Pancreas (tissue), 10 donors: Measurements from ENCODE around the gene HINT2. TPM values are rescaled to one million over a fixed set of nuclear protein-coding genes. Genes with fewer than 3 reads are reported as not detected.

Experiments used
- ATAC-seq, 4 donors: fragments of 200-7000 bp; cut with Tn5 transposase; one replicate each; pipeline versions ENCODE4 v1.8.0 to v1.9.1; 2020; ENCODE audit warnings: mild to moderate bottlenecking in 4 of 4, moderate library complexity in 4 of 4
- DNase-seq, 6 donors: peaks; one replicate each; pipeline ENCODE4 v3.0.0-alpha.2; 2020
- FAIRE-seq: peaks from 2 replicates; lab custom pipeline; 2012; peaks lifted over from hg19 to GRCh38; lab: Jason Lieb, UNC
- H3K27ac ChIP-seq, 4 donors: fragments of 200-600 bp; sonication (generic); 1 replicate in 3 of 4; 2 replicates in 1 of 4; pipeline versions ENCODE4 v1.5.0 to v1.8.0; 2020
- H3K27me3 ChIP-seq, 4 donors: fragments of 200-600 bp; one replicate each; pipeline ENCODE4 v1.8.0; 2021
- H3K36me3 ChIP-seq, 3 donors: fragments of 200-600 bp; sonication (generic) in 1 of 3; one replicate each; pipeline versions ENCODE4 v1.5.0 to v1.8.0; 2020 to 2021
- H3K4me1 ChIP-seq, 3 donors: fragments of 200-600 bp; one replicate each; pipeline ENCODE4 v1.8.0; 2021
- H3K4me3 ChIP-seq, 4 donors: fragments of 200-600 bp; sonication (generic) in 2 of 4; one replicate each; pipeline versions ENCODE4 v1.5.0 to v1.8.0; 2020 to 2021
- H3K9me3 ChIP-seq, 4 donors: fragments of 200-600 bp; one replicate each; pipeline ENCODE4 v1.8.0; 2021
- WGBS, 2 donors: extraction: QIAGEN DNeasy Blood & Tissue Kit; methylation state at CpG; one replicate each; pipeline ENCODE4 v1.1.7; 2013; 5-methylcytosine and 5-hydroxymethylcytosine counted together
- intact Hi-C, 3 donors: fragments of 100-400 bp; cut with DNase I; formaldehyde crosslinking; loops; one replicate each; pipeline versions ENCODE4 v1.11.1 to v1.14.2; 2022
- polyA plus RNA-seq, 2 donors: library from polyadenylated mRNA; stranded (reverse); fragments of 200-250 nt; gene quantifications; one replicate each; pipeline ENCODE4 v1.2.3, GENCODE V29; 2013
- total RNA-seq, 6 donors: library from RNA; stranded (reverse); fragmentation: NEBNext Ultra II Directional in 4 of 6; extraction: Animal tissue kit (Norgen Biotek cat#: 25700) in 4 of 6; gene quantifications; one replicate each; pipeline versions ENCODE4 v1.2.1 to v1.2.4, GENCODE V29; 2021 to 2023
- TF ChIP-seq, protein P1 (sequence below), 4 donors: fragments of 200-600 bp; sonication (generic) in 3 of 4; IDR thresholded peaks; one replicate each; pipeline versions ENCODE4 v1.5.0 to v1.8.0; 2021; ENCODE audit warnings: antibody characterized with exemption in 4 of 4
- donor health status: healthy with polysubstance abuse.
- donor health status: DM: no; HTN: no; CAD: no; lungs with moderate emphysema.
- donor health status: DM: no; HTN: no; CAD: no.
- donor health status: control.
- donor health status: control.
- donor health status: Bipolar disorder and iron deficiency.
- donor health status: DM: yes; HTN: yes; CAD: no.
- donor health status: DM: no; HTN: no; CAD: no.
- donor health status: DM: no; HTN: no; CAD: no.
- donor health status: DM: yes; HTN: yes; CAD: no.

Gene HINT2
- total RNA-seq = 10 to 100 TPM; 20.6 to 43.7 (median 29.7) TPM
- polyA plus RNA-seq = 10 to 100 TPM; 51.7 to 64.2 TPM

GRCh38 chr9:35814841-35815543, at the start of gene HINT2:
Gene HINT2, minus strand, starts transcription at chr9:35815042. Its CDS starts 63 bp downstream, at chr9:35814979.
- intact Hi-C loops = loop anchor here in 1 of 3 donors (10.0 kb wide), 1 partner anchor 60 kb away; the partner anchor contains the start of gene MSMP
- ATAC-seq (peak; percentile 87 to 94 (median 88)), DNase-seq (peak; percentile 94 to 98 (median 96)), FAIRE-seq (peak; percentile 97)
- TF ChIP-seq, protein P1, sequence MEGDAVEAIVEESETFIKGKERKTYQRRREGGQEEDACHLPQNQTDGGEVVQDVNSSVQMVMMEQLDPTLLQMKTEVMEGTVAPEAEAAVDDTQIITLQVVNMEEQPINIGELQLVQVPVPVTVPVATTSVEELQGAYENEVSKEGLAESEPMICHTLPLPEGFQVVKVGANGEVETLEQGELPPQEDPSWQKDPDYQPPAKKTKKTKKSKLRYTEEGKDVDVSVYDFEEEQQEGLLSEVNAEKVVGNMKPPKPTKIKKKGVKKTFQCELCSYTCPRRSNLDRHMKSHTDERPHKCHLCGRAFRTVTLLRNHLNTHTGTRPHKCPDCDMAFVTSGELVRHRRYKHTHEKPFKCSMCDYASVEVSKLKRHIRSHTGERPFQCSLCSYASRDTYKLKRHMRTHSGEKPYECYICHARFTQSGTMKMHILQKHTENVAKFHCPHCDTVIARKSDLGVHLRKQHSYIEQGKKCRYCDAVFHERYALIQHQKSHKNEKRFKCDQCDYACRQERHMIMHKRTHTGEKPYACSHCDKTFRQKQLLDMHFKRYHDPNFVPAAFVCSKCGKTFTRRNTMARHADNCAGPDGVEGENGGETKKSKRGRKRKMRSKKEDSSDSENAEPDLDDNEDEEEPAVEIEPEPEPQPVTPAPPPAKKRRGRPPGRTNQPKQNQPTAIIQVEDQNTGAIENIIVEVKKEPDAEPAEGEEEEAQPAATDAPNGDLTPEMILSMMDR (IDR thresholded peaks at IDR 0.05) = no peak
- Histone ChIP-seq H3K4me1 (peaks cover 0 to 20% (median 9%) of the 10 kb centered on the region in 3 donors), H3K4me3 (peak within 1 kb of the TSS; percentile 39 to 97 (median 84)), H3K27me3 (no peaks in the 10 kb centered on the region), H3K36me3 (no peaks in the 10 kb centered on the region), H3K9me3 (no peaks in the 10 kb centered on the region), H3K27ac (peak within 1 kb of the TSS; percentile 92 to 100 (median 97))
- 0 to 1% methylated on average over 29 to 52 of the region's 52 CpGs for WGBS, 2 donors

DNA sequence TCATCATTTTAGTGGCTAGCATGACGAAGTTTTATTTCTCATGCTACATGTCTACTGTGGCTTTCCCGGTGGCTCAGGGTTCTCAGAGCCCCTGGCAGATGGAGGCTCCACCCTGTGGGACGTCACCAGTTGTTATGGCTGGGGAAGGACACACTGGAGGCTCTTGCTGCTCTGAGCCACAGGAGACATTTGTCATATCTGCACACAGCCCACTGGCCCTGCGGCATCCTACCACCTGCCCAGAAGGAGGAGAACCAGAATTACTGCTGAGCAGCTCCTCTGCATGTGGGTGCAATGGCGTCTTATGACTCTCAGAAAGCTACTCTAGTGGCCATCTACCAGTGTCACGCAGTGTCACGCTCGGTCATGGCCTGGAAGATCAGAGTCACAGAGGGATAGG, 48.7 kb upstream of the HINT2 start:
- Histone ChIP-seq H3K4me1 (no peaks in the 10 kb centered on the region), H3K36me3 (no peaks in the 10 kb centered on the region), H3K4me3 (no peak overlapping the region), H3K27ac (no peak overlapping the region), H3K27me3 (no peaks in the 10 kb centered on the region), H3K9me3 (no peaks in the 10 kb centered on the region)
- TF ChIP-seq, protein P1 (IDR thresholded peaks at IDR 0.05) = no peak
- intact Hi-C loops = no loop called here
- FAIRE-seq = no peak
- ATAC-seq = no peak
- no peak for DNase-seq
- WGBS, 2 donors = 49 to 59% methylated on average over 8 of the region's 8 CpGs

- H3K36me3 ChIP-seq = no peaks in the 10 kb centered on the region
Observed at GRCh38 chr9:35862328-35862727, 47.5 kb upstream of the HINT2 start.

DNA sequence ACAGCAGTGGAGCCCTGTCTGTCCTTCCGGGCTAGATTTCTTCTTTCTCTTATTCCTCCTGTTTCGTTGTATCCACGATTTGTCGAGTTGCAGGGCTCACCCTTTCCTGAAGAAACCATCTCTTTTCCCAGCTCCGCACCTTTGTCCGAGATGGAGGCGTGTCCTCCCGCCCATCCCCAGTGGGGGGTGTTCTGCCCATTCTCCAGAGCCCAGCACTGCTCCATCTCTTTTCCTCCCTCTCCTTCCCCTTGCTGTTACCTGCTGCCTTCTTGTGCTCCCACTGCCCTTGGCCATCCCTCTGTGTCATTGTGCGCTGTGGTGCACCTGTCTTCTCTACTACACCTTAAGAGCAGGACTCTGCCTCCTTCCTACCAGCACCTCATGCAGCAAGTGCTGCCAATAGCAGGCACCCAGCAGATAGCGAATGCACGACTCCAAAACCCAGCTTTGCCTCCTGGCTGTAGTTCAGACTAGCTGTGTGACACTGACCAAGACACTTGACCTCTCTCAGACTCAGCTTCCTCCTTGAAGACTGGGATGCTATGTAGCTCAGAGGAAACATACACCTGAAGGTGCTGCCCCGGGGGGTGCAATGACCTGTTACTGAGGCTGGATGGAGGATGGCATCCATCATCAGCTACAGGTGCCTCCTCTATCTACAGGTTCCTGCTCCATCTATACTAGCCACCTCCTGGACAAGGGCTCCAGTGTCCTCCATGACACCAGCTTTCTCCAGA, 46.5 kb upstream of the HINT2 start:
- no peaks in the 10 kb centered on the region for H3K4me1 ChIP-seq
- intact Hi-C loops = no loop called here
- H3K27ac ChIP-seq = no peak overlapping the region
- DNase-seq (no peak), ATAC-seq (no peak), FAIRE-seq (no peak)
- no peaks in the 10 kb centered on the region for H3K27me3 ChIP-seq
- TF ChIP-seq, protein P1 (IDR thresholded peaks at IDR 0.05) = no peak
- no peaks in the 10 kb centered on the region for H3K9me3 ChIP-seq
- 32 to 43% methylated on average over 12 of the region's 12 CpGs for WGBS, 2 donors
- H3K4me3 ChIP-seq = no peak overlapping the region
- no peaks in the 10 kb centered on the region for H3K36me3 ChIP-seq

More at GRCh38 chr9:35862328-35862727, 47.5 kb upstream of the HINT2 start:
- ATAC-seq = no peak
- Histone ChIP-seq H3K4me1 (no peaks in the 10 kb centered on the region), H3K27ac (no peak overlapping the region), H3K4me3 (no peak overlapping the region), H3K9me3 (no peaks in the 10 kb centered on the region), H3K27me3 (no peaks in the 10 kb centered on the region)
- intact Hi-C loops = no loop called here
- DNase-seq = no peak
- no peak for FAIRE-seq
- TF ChIP-seq, protein P1 (IDR thresholded peaks at IDR 0.05) = no peak
- whole genome bisulfite sequencing, 2 donors = 69 to 75% methylated on average over 4 of the region's 4 CpGs
